HG03095 (cell line): ENCODE results near the gene ACP7.
"Not testable (repeated sequence)": the region's sequence is repeated elsewhere in the genome, so short reads cannot be mapped to it uniquely, and the experiment has no call there.

Experiments
- ATAC-seq: cut with Tn5 transposase; IDR thresholded peaks from one replicate; pipeline ENCODE4 v1.9.1; 2021; ENCODE audit warnings: moderate library complexity; ENCODE audit not compliant: unreplicated experiment

The ACP7 gene

DNA sequence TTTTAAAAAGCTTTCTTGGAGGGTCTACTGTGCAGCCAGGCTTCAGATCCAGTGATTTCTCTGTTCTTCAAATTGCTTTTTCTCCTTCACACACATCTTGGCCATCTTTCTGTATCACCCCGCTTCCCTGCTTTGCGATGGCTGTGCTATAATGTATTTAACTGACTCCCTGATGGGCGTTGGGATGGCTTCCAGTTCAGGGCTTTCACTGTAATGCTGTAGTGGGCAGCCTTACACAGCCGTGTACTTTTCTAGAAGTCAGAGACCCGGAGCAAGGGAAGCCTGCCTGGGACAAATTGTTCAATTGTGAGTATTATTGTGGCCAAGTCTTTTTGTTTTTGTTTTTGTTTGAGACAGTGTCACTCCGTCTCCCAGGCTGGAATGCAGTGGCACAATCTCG lies 22.0 kb downstream of the ACP7 start:
- no peak for ATAC-seq

DNA sequence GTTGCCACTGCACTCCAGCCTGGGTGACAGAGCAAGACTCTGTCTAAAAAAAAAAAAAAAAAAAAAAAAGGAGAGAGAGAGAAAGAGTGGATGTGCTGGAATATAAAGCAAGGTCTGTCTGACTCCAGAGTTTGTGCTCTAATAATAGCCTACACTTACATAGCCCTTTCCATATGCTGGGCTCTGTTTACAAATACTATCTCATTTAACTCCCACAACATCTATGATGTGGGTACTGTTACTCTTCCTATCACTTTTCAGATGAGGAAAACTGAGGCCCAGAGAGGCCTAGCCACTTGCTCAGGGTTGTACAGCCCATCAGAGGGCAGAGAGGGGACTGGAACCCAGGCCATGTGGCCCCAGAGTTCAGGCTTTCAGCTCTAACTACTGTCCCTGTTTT lies 25.5 kb downstream of the ACP7 start:
- no peak for ATAC-seq

DNA sequence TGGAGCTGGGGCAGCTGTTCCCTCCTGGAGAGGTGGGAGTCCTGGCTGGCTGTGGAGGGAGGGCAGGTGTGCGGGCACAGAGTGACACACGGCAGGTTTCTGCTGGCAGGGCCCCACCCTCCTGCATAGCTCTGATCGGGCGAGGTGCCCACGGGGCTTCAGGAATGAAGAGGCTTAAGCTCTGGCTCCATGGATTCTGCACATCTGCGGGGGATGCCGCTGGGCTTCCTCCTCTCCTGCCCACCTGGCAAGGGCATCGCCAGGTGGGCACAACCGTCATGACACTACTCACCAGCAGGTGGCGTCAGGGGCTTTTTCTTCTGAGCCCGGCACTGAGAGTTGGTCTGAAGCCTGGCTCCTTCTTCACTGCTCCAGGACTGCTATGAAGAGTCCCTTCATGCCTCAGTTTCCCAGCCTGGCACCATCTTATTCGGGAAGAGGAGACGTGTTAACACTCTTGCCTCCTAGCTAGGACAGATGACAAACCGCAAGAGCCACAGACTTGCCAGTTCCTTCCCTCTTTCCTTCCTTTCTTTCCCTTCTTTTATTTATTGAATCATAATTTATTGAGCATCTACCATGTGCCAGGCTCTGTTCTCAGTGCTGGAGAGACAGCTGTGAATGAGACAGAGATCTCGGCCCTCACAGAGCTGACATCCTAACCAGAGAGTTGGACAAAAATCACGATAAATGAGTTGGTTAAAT lies 26.2 kb downstream of the ACP7 start:
- no peak for ATAC-seq

DNA sequence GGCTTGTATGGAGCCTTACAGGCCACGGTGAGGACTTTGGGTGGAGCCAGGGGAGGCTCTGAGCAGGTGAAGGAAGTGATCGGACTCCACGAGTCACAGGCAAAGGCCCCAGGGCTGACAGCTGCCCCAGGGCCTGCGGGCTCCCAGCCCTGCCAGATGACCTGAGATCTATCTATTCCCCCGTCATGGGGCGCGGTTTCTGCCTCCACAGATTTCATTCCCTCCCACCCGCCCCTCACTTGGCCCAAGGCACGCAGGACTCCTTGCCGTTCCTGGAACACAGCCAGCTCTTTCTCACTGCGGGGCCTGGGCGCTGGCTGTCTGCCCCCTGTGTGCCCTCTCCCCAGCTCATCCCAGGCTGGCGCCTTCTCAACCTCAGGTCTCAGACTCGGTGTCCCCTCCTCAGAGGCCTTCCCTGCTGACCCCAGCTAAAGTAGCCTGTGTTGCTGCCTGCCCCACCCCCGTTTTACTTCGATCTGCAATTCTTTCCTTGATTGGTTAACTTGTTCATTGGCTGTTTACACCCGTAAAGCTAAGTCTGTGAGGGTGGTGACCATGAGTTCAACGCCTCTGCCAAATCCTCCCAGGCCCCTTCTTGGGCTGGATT lies 27.5 kb downstream of the ACP7 start:
- no peak for ATAC-seq

DNA sequence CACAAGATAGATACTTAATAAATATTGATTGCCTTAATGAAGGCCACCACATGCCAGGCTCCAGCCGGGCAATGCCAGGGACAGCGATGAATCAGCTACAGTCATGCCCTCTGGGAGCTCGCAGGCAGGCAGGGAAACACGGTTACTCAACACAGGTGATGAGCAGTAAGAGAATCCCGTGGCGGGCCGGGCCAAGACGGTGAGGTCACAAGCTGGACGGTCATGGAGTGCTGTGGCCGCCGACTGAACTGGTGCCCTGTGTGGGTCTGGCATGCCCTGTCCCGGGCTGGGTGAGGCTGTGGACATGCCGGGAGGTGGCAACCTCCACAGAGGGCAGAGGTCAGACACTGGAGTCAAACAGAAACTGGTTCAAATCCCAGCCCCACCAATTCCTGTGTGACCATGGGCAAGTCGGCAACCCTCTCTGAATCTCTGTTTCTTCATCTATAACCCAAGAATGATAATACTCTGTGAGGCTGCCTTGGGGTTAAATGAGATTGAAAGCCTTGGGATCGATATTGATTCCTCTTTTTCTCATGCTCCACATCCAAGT lies 28.2 kb downstream of the ACP7 start:
- ATAC-seq, result no peak

DNA sequence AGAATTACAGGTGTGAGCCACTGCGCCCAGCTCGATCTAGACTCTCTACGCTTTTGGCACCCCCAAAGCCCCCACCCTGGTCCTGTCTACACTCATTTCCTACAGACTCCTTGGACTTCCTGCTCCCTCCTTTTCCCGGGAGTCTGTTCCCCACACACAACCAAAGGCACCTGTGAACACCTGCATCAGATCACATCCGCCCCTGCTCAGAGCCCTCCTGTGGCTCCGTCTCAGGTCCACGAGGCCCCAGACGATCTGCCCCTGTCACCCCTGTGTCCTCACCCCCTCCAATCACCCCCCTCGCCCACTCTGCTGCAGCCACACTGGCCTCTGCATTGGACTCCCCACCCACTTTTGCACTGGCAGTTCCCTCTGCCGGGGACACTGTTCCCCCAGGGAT lies 29.0 kb downstream of the ACP7 start:
- no peak for ATAC-seq

DNA sequence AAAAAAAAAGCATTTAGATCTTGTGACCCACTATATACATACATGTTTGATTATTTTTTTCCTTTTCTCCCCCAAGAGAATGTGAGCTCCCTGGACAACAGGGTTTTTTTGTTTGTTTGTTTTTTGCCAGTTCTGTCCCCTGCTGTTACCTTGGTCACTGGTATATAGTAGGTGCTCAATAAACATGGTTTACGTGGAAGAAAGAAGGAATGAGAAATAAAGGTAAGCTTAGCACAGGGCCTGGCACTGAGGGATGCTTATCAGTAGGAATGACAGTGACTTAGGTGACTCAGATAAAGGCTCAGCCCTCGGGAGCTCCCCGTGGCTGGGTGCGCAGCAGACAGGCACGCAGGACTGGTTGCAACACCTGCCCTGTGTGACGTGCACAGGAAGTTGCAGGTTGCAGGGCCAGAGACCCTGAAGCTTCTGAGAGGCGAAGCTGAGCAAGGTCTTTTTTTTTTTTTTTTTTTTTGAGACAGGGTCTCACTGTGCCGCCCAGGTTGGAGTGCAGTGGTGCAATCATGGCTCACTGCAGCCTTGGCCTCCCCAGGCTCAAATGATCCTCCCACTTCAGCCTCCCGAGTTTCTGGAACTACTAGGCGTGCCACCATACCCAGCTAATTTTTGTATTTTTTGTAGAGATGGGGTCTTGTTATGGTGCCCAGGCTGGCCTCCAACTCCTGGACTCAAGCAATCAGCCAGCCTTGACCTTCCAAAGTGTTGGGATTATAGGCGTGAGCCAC lies 31.1 kb downstream of the ACP7 start:
- no peak for ATAC-seq

DNA sequence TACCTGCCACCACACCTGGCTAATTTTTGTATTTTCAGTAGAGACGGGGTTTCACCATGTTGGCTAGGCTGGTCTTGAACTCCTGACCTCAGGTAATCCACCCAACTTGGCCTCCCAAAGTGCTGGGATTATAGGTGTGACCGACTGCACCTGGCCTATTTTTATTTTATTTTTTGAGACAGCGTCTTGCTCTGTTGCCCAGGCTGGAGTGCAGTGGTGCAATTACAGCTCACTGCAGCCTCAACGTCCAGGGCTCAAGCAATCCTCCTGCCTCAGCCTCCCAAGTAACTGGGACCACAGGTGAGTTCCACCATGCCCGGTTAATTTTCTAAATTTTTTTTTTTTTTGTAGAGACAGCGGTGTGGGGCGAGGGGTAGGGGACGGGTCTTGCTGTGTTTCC lies 32.9 kb downstream of the ACP7 start:
- ATAC-seq, result not testable (repeated sequence)

DNA sequence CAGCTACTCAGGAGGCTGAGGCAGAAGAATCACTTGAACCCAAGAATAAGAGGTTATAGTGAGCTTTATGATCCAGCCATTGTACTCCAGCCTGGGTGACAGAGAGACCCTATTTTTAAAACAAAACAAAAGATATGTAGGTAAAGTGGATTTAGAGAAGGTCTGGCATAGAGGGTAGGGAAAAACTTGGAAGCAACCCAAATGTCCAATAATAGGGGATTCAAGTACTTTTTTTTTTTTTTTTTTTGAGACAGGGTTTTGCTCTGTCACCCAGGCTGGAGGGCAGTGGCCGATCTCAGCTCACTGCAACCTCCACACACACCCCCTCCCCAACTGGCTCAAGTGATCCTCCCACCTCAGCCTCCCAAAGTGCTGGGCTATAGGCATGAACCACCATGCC lies 35.7 kb downstream of the ACP7 start:
- no peak for ATAC-seq

DNA sequence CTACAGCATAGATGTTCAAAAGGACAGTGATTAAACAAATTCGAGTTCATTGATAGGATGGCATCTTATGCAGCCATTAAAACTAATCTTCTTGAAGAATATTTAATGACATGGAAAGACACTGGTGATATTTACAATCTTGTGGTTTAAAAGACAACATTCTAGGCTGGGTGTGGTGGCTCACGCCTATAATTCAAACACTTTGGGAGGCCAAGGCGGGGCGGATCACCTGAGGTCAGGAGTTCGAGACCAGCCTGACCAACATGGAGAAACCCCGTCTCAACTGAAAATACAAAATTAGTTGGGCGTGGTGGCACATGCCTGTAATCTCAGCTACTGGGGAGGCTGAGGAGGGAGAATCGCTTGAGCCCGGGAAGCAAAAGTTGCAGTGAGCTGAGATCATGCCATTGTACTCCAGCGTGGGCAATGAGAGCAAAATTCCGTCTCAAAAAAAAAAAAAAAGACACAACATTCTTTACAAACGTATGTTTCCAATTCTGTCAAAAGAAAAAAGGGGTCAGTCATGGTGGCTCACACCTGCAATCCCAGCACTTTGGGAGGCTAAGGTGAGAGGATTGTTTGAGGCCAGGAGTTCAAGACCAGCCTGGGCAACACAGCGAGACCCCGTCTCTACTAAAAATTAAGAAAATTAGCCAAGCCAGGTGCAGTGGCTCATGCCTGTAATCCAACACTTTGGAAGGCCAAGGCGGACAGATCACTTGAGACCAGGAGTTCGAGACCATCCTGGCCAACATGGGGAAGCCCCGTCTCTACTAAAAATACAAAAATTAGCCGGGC lies 39.0 kb downstream of the ACP7 start:
- no peak for ATAC-seq

DNA sequence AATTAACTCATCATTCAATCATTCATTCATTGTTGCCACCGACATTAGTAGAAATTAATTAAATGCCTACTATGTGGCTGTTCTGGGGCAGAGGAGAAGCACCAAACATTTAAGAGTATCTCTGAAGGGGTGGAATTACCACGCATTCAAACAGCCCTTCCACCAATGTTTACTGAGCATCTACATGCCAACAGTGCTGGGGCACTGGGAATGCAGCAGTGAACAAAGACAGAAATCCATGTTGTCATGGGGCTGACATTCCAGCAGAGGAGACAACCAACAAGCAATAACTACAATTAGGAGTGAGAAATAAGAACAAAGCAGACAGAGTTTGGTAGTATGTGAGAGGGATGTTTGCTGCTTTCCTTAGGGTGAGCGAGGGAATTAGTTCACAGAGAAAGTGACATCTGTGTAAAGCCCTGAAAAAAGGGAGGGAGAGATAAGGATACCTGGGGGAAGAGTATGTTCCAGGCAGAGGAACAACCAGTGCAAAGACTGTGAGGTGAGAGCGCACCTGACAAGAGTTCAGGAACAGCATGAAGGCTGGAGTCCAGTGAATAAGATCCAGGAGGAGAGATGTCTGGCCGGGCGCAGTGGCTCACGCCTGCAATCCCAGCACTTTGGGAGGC lies 40.1 kb downstream of the ACP7 start:
- ATAC-seq, result no peak

DNA sequence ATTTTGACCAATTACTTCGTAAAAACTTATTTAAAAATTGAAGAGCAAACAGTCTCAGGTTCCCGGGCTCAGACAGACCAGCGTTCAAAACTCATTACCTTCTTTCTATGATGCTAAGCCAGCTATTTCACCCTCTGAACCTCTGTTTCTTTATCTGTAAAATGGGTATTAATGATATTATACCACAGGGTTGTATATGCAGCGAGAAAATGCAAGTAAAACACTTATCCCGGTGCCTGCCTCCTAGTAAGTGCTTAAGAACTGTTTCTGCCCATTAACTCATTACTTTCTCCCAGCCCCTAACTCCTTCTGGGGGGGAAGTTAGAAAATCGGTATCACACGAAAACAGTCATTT lies 41.0 kb downstream of the ACP7 start:
- ATAC-seq, result no peak

DNA sequence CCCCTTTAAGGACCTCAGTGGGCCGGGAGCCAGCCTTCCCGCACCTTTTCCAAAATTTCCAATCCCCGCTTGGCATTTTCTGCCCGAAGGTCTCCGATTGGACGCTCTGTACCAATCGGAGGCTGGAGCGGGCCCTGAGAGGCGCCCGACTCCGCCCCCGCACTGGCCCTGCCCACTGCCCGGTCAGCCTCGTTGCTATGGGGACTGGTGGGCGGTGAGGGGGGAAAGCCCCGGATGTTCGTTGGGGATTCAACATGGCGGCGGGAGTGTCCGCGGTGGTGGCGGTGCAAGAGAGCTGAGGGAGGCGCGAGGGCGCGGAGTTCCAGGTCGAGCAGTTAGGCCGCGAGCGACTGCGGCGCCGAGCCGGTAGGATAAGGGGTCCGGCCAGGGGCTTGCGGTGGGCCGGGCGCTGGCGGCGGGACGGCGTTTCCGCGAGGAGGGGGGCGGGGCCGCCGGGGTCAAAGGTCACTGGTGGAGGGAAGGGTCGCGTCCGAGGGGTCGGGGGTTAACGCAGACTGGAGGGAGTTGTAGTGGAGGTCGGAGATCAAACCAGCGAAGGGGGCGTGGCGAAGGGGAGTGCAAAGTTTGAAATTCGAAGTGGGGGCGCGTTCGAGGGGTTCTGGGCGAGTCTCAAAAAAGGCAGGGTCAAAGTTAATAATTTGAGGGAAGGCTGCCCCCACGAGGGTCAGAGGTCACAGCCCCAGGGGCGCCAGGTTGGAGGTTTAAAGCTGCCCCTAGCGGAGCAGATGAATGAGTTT lies 41.6 kb downstream of the ACP7 start, which contains the start of gene PAK4:
Gene PAK4, plus strand, starts transcription at position 233 of the 758 bp plus-strand sequence. CDS start 43,768 bp downstream, outside the sequence.
- peak; percentile 78 for ATAC-seq

DNA sequence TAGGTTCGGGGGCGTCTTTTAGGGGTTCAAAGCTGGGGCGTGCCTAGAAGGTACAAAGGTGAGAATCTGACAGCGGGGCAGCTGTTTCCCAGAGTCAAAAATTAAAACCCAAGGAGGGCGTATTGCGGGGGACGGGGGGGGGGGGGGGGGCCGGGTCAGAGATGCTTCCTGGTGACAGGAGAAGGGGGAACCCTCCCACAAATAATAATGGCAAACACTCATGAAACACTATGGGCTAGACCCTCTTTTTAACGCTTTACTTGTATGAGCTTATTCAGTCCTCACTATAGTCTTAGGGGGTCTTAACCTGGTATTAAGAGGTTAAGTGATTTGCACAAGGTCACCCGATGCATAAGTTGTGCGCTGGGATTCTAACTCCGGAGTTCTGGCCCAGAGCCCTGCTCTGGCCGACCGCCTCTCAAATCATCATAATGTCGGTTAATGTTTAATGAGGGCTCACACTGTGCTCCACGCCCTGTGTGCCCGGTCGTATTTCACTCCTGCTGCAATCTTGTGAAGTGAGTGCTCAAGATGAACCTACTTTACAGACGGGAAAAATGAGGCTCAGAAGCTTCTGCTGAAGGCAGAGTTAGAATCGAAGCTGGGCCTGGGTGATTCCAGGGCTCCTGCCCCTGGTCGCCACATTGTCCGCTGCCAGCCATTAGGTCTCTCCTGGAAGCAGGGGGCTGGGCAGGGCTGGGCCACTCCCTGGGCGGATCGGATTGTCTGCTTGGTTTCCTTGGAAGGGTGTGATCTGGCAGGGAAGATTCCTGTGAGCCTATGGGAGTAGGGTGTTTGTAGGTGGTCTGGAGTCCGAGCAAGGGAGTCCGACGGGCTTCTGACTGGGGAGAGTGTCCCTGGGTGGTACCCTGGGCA lies 42.4 kb downstream of the ACP7 start:
- ATAC-seq, result no peak

DNA sequence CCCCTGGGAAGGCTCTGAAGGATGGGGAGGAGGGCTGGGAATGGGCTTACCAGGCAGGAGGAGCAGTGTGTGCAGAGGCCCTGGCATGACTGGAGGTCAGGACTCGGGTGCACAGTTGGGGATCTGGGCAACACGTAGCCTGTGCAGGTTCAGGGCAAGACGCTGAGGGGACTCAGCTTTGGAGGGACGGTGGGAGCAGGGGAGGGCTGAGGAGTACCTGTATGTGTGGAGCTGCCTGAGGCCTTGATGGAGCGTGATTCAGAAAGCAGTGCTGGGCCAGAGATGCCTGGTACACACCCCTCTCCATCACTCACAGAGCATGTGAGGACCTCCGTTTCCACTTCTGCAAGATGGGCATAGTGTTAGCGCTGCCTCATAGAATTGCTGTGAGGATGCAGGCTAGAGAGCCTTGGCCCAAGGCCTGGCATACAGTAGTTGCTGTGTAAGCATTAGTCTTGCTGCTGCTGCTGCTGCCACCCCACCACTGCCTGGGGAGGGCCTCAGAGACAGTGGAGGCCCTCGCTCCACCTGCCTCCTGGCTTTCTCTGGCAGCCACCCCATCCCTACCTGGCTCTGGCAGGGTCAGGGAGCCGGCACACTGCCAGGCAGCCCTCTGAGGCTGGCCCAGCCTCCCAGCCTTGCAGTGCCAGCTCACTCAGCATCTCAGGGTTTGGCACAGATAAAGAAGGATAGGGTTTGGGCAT lies 43.8 kb downstream of the ACP7 start:
- ATAC-seq, result no peak

DNA sequence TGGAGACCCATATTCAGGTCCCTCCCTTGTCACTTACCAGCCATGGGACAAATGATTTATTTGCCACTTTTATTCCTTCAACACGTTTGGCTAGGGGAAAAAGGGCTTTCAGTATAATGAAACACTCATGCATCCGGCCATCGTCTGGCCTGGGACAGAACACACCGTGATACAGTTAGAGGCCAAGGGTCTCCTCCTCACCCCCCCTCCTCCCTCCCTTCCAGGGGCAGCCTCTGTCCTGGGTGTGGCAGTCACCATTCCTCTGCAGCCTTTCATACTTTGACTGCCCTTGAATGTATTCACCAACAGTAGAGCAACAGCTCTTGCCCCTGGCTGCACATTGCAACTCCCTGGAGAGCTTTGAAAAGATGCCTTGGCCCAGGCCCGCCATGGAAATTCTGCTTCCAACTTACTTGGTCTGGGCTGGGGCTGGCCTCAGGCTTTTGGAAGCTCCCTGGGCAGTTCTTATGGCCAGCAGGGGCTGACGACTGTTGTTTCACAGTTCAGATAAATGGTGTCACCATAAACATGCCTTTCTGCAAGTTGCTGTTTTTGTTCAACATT lies 44.4 kb downstream of the ACP7 start:
- no peak for ATAC-seq

DNA sequence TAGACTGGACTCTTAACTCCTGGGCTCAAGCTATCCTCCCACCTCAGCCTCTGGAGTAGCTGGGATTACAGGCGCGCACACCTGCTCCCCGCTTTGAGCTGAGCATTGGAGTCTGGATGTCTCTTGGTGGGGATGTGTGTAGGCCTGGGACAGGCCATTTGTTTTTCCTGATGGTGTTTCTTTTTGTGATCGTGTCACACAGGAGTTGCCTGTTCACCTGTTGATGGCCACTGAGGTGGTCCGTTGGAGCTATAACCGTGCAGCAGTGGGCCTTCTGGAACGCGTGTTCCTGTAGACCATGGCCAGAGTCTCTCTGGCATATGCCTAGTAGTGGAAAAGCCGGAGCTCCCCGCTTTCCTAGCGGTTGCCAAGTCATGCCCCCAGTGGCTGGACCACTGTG lies 44.9 kb downstream of the ACP7 start:
- no peak for ATAC-seq
